CD8-positive, alpha-beta memory T cell (primary cell): Measurements from ENCODE around the gene PSMD5. TPM values are rescaled to one million over a fixed set of nuclear protein-coding genes. Genes with fewer than 3 reads are reported as not detected.

ENCODE experiments used
- CTCF ChIA-PET: fragments of 350-600 bp; sonication (Branson Sonifier 250); formaldehyde crosslinking; loops from one replicate; lab custom pipeline; 2021; ENCODE audit warnings: antibody characterized with exemption; lab: Charles Lee
- POLR2A ChIA-PET: fragments of 350-600 bp; sonication (Branson Sonifier 250); formaldehyde crosslinking; loops from one replicate; lab custom pipeline; 2021; ENCODE audit warnings: antibody characterized with exemption; lab: Charles Lee
- DNase-seq, 5 donors: peaks; one replicate each; pipeline versions ENCODE4 v3.0.0 to v3.0.0-alpha.2; 2020 to 2022; ENCODE audit warnings: mixed read lengths in 1 of 5
- H3K27ac ChIP-seq: one replicate; pipeline ENCODE4 v1.7.0; 2013; ENCODE audit warnings: low read depth, mild to moderate bottlenecking, low read length, moderate library complexity
- H3K27me3 ChIP-seq: 2 replicates; pipeline ENCODE4 v1.7.0; 2013; ENCODE audit warnings: low read length, mild to moderate bottlenecking; ENCODE audit not compliant: insufficient read depth, poor library complexity, severe bottlenecking
- H3K36me3 ChIP-seq: 2 replicates; pipeline ENCODE4 v1.7.0; 2013; ENCODE audit warnings: mild to moderate bottlenecking, low read length, moderate library complexity; ENCODE audit not compliant: insufficient read depth
- H3K4me1 ChIP-seq: 2 replicates; pipeline ENCODE4 v1.7.0; 2013; ENCODE audit warnings: mild to moderate bottlenecking, low read length, moderate library complexity; ENCODE audit not compliant: insufficient read depth
- H3K4me3 ChIP-seq: 2 replicates; pipeline ENCODE4 v1.7.0; 2013; ENCODE audit warnings: mild to moderate bottlenecking, low read length
- H3K9me3 ChIP-seq: 2 replicates; pipeline ENCODE4 v1.7.0; 2013; ENCODE audit warnings: mild to moderate bottlenecking, low read length
- H3K27ac Mint-ChIP-seq, 8 donors: one replicate each; pipeline ENCODE4 v1.8.0; 2020 to 2021; ENCODE audit warnings: mixed read lengths in 8 of 8, mild to moderate bottlenecking in 6 of 8, inconsistent platforms in 3 of 8, moderate library complexity in 3 of 8
- H3K27me3 Mint-ChIP-seq, 2 donors: one replicate each; pipeline ENCODE4 v1.8.0; 2020 to 2021; ENCODE audit warnings: mixed read lengths in 2 of 2, mild to moderate bottlenecking in 1 of 2, moderate library complexity in 1 of 2
- H3K36me3 Mint-ChIP-seq, 3 donors: one replicate each; pipeline ENCODE4 v1.8.0; 2020 to 2021; ENCODE audit warnings: mixed read lengths in 3 of 3, inconsistent platforms in 1 of 3, mild to moderate bottlenecking in 1 of 3
- H3K4me1 Mint-ChIP-seq, 3 donors: one replicate each; pipeline ENCODE4 v1.8.0; 2020 to 2021; ENCODE audit warnings: mixed read lengths in 3 of 3, inconsistent platforms in 1 of 3, mild to moderate bottlenecking in 1 of 3
- H3K4me3 Mint-ChIP-seq, 7 donors: one replicate each; pipeline ENCODE4 v1.8.0; 2020 to 2021; ENCODE audit warnings: mixed read lengths in 7 of 7, mild to moderate bottlenecking in 6 of 7, moderate library complexity in 4 of 7, inconsistent platforms in 2 of 7
- H3K9me3 Mint-ChIP-seq, 5 donors: one replicate each; pipeline ENCODE4 v1.8.0; 2020 to 2022; ENCODE audit warnings: mixed read lengths in 5 of 5, mild to moderate bottlenecking in 3 of 5, moderate library complexity in 2 of 5, inconsistent platforms in 1 of 5
- polyA plus RNA-seq: library from polyadenylated mRNA; unstranded; fragments of 300-500 nt; fragmentation: Illumina TruSeq; gene quantifications from one replicate; pipeline ENCODE4 v1.2.3, GENCODE V29; 2021
- total RNA-seq, 2 experiments: library from RNA; stranded (reverse); gene quantifications; one replicate each; pipeline ENCODE4 v1.2.3, GENCODE V29; 2021

Gene PSMD5
- total and polyA plus RNA-seq, 3 experiments from 2014 or later, result 21.1 to 63.7 (median 60.9) TPM

- Mint-ChIP-seq H3K4me1 (peaks cover 0 to 17% (median 13%) of the 10 kb centered on the region in 3 donors), H3K36me3 (peaks cover 0 to 73% (median 8%) of the 10 kb centered on the region in 3 donors), H3K4me3 (no peak overlapping the region), H3K27ac (peak overlapping the region in 4 of 8 donors; percentile 1 to 79 (median 47)), H3K27me3 (no peaks in the 10 kb centered on the region), H3K9me3 (no peaks in the 10 kb centered on the region)
- Histone ChIP-seq H3K4me3 (no peak overlapping the region), H3K27me3 (no peaks in the 10 kb centered on the region), H3K9me3 (no peaks in the 10 kb centered on the region), H3K36me3 (peaks cover 29% of the 10 kb centered on the region), H3K27ac (no peak overlapping the region), H3K4me1 (no peaks in the 10 kb centered on the region)
- no peak for DNase-seq
- POLR2A ChIA-PET, result interaction anchor here (1.2 kb wide), 1 partner anchor 35 kb away, joined by 4 read pairs; no protein-coding TSS in a partner anchor
- CTCF ChIA-PET, result interaction anchor here (0.7 kb wide), 1 partner anchor 81 kb away, joined by 3 read pairs; no protein-coding TSS in a partner anchor
Observed at GRCh38 chr9:120855827-120856670, 13.3 kb upstream of the PSMD5 start.

- Mint-ChIP-seq H3K9me3 (no peaks in the 10 kb centered on the region), H3K27ac (peak overlapping the region in 6 of 8 donors; percentile 1 to 81 (median 62)), H3K4me3 (no peak overlapping the region), H3K27me3 (no peaks in the 10 kb centered on the region), H3K4me1 (peaks cover 0 to 24% (median 23%) of the 10 kb centered on the region in 3 donors), H3K36me3 (peaks cover 0 to 60% (median 3%) of the 10 kb centered on the region in 3 donors)
- ChIA-PET CTCF (no interaction called here), POLR2A (interaction anchor here (1.2 kb wide), 1 partner anchor 37 kb away, joined by 4 read pairs; no protein-coding TSS in a partner anchor)
- Histone ChIP-seq H3K9me3 (no peaks in the 10 kb centered on the region), H3K4me1 (no peaks in the 10 kb centered on the region), H3K27me3 (no peaks in the 10 kb centered on the region), H3K4me3 (no peak overlapping the region), H3K27ac (no peak overlapping the region), H3K36me3 (peaks cover 16% of the 10 kb centered on the region)
- DNase-seq, result no peak
Observed at GRCh38 chr9:120854596-120855327, 12.0 kb upstream of the PSMD5 start.

GRCh38 chr9:120853198-120853597 is 10.5 kb upstream of the PSMD5 start:
- Mint-ChIP-seq H3K27me3 (no peaks in the 10 kb centered on the region), H3K4me1 (peaks cover 2 to 29% (median 28%) of the 10 kb centered on the region in 3 donors), H3K4me3 (no peak overlapping the region), H3K36me3 (peaks cover 0 to 45% (median 3%) of the 10 kb centered on the region in 3 donors), H3K9me3 (no peaks in the 10 kb centered on the region), H3K27ac (peak overlapping the region in 2 of 8 donors; percentile 17 to 40)
- H3K27me3 ChIP-seq, result no peaks in the 10 kb centered on the region
- ChIA-PET CTCF (interaction anchor here (0.7 to 1.0 kb wide), 3 partner anchors 15 to 87 kb away, joined by 3 read pairs; partner anchors contain the start of gene TRAF1), POLR2A (interaction anchor here (0.6 kb wide), 1 partner anchor 37 kb away, joined by 4 read pairs; no protein-coding TSS in a partner anchor)
- no peaks in the 10 kb centered on the region for H3K4me1 ChIP-seq
- peaks cover 5% of the 10 kb centered on the region for H3K36me3 ChIP-seq
- no peak for DNase-seq
- no peak overlapping the region for H3K27ac ChIP-seq
- no peaks in the 10 kb centered on the region for H3K9me3 ChIP-seq
- no peak overlapping the region for H3K4me3 ChIP-seq

- Histone ChIP-seq H3K9me3 (no peaks in the 10 kb centered on the region), H3K27me3 (no peaks in the 10 kb centered on the region), H3K27ac (no peak overlapping the region), H3K36me3 (peaks cover 5% of the 10 kb centered on the region), H3K4me1 (peaks cover 4% of the 10 kb centered on the region), H3K4me3 (no peak overlapping the region)
- H3K4me1 Mint-ChIP-seq, result peaks cover 8 to 36% (median 36%) of the 10 kb centered on the region in 3 donors
- DNase-seq, result no peak
- no peak overlapping the region for H3K4me3 Mint-ChIP-seq
- H3K9me3 Mint-ChIP-seq, result no peaks in the 10 kb centered on the region
- peaks cover 0 to 37% (median 3%) of the 10 kb centered on the region in 3 donors for H3K36me3 Mint-ChIP-seq
- ChIA-PET POLR2A (interaction anchor here (0.6 kb wide), 1 partner anchor 37 kb away, joined by 4 read pairs; no protein-coding TSS in a partner anchor), CTCF (interaction anchor here (0.7 to 1.0 kb wide), 3 partner anchors 16 to 87 kb away, joined by 3 read pairs; partner anchors contain the start of gene TRAF1)
- H3K27me3 Mint-ChIP-seq, result no peaks in the 10 kb centered on the region
- peak overlapping the region in 5 of 8 donors; percentile 12 to 80 (median 47) for H3K27ac Mint-ChIP-seq
Observed at GRCh38 chr9:120852240-120853010, 9.7 kb upstream of the PSMD5 start.

GRCh38 chr9:120851449-120851848 is 8.7 kb upstream of the PSMD5 start:
- Histone ChIP-seq H3K4me1 (peaks cover 14% of the 10 kb centered on the region), H3K36me3 (peaks cover 5% of the 10 kb centered on the region), H3K27ac (no peak overlapping the region), H3K9me3 (no peaks in the 10 kb centered on the region), H3K27me3 (no peaks in the 10 kb centered on the region), H3K4me3 (no peak overlapping the region)
- no peaks in the 10 kb centered on the region for H3K27me3 Mint-ChIP-seq
- H3K36me3 Mint-ChIP-seq, result peaks cover 0 to 28% (median 3%) of the 10 kb centered on the region in 3 donors
- ChIA-PET POLR2A (interaction anchor here (0.7 to 1.0 kb wide), 2 partner anchors 9 to 348 kb away, joined by 3 to 6 read pairs; no protein-coding TSS in a partner anchor), CTCF (no interaction called here)
- DNase-seq, result no peak
- no peak overlapping the region for H3K4me3 Mint-ChIP-seq
- H3K27ac Mint-ChIP-seq, result peak overlapping the region in 5 of 8 donors; percentile 8 to 61 (median 34)
- no peaks in the 10 kb centered on the region for H3K9me3 Mint-ChIP-seq
- peaks cover 18 to 46% (median 45%) of the 10 kb centered on the region in 3 donors for H3K4me1 Mint-ChIP-seq

- H3K9me3 Mint-ChIP-seq, result no peaks in the 10 kb centered on the region
- POLR2A ChIA-PET, result interaction anchor here (1.0 kb wide), 1 partner anchor 349 kb away, joined by 6 read pairs; no protein-coding TSS in a partner anchor
- CTCF ChIA-PET, result interaction anchor here (0.7 to 1.5 kb wide), 3 partner anchors 8 to 66 kb away, joined by 3 read pairs; partner anchors contain the start of gene PSMD5
- H3K9me3 ChIP-seq, result no peaks in the 10 kb centered on the region
- H3K27me3 ChIP-seq, result no peaks in the 10 kb centered on the region
- DNase-seq, result no peak
- H3K4me1 Mint-ChIP-seq, result peaks cover 29 to 57% (median 56%) of the 10 kb centered on the region in 3 donors
- H3K36me3 ChIP-seq, result peaks cover 8% of the 10 kb centered on the region
- H3K4me3 ChIP-seq, result no peak overlapping the region
- peaks cover 25% of the 10 kb centered on the region for H3K4me1 ChIP-seq
- H3K27me3 Mint-ChIP-seq, result no peaks in the 10 kb centered on the region
- H3K27ac Mint-ChIP-seq, result peak overlapping the region in 4 of 8 donors; percentile 6 to 70 (median 50)
- no peak overlapping the region for H3K27ac ChIP-seq
- H3K4me3 Mint-ChIP-seq, result no peak overlapping the region
- H3K36me3 Mint-ChIP-seq, result peaks cover 0 to 18% (median 3%) of the 10 kb centered on the region in 3 donors
Observed at GRCh38 chr9:120850315-120850714, 7.6 kb upstream of the PSMD5 start.

- H3K9me3 ChIP-seq, result no peaks in the 10 kb centered on the region
- no peak overlapping the region for H3K27ac ChIP-seq
- H3K4me3 ChIP-seq, result peak overlapping the region; percentile 1
- POLR2A ChIA-PET, result interaction anchor here (0.5 to 1.0 kb wide), 4 partner anchors 22 to 73 kb away, joined by 3 to 7 read pairs (median 4); no protein-coding TSS in a partner anchor
- CTCF ChIA-PET, result interaction anchor here (0.9 to 2.0 kb wide), 4 partner anchors 18 to 89 kb away, joined by 3 to 12 read pairs (median 6); no protein-coding TSS in a partner anchor
- peaks cover 60 to 73% (median 70%) of the 10 kb centered on the region in 3 donors for H3K4me1 Mint-ChIP-seq
- no peaks in the 10 kb centered on the region for H3K27me3 ChIP-seq
- peak overlapping the region; percentile 59 to 99 (median 95) for H3K27ac Mint-ChIP-seq
- peaks cover 48% of the 10 kb centered on the region for H3K4me1 ChIP-seq
- H3K4me3 Mint-ChIP-seq, result peak overlapping the region in 5 of 7 donors; percentile 36 to 95 (median 57)
- H3K36me3 ChIP-seq, result peaks cover 8% of the 10 kb centered on the region
- DNase-seq, result no peak
- H3K36me3 Mint-ChIP-seq, result peaks cover 0 to 10% (median 7%) of the 10 kb centered on the region in 3 donors
- H3K9me3 Mint-ChIP-seq, result no peaks in the 10 kb centered on the region
- no peaks in the 10 kb centered on the region for H3K27me3 Mint-ChIP-seq
Observed at GRCh38 chr9:120846906-120847305, 4.2 kb upstream of the PSMD5 start.
